Measurements from ENCODE around the gene INVS.

The INVS gene

GRCh38 chr9:100269656-100270055 lies 170.6 kb downstream of the INVS start:
- no peak for DNase-seq (ENCODE audit: low read depth in 2 of 2)

- DNase-seq (ENCODE audit: low read depth in 2 of 2): no peak
Observed at GRCh38 chr9:100277166-100277979, 178.3 kb downstream of the INVS start.

DNA sequence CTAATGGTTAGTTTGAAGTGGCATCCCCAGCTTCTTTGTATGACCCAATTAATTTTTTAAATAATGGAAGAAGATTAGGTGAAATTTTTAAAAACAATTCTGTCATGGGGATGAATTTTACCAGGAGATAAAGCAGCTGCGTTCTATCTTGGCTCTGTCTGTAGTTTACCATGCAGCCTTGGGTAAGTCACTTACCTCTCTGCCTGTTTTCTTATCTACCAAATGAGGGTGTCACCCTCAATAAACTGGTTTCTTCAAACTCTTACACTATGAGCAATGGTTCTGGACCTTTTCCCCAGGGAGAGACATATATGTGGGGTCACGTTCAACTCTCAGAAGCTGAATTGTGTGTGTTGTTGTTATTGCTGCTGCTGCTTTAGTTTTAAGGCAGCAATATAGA lies 182.0 kb downstream of the INVS start:
- DNase-seq (ENCODE audit: low read depth in 2 of 2): no peak

DNA sequence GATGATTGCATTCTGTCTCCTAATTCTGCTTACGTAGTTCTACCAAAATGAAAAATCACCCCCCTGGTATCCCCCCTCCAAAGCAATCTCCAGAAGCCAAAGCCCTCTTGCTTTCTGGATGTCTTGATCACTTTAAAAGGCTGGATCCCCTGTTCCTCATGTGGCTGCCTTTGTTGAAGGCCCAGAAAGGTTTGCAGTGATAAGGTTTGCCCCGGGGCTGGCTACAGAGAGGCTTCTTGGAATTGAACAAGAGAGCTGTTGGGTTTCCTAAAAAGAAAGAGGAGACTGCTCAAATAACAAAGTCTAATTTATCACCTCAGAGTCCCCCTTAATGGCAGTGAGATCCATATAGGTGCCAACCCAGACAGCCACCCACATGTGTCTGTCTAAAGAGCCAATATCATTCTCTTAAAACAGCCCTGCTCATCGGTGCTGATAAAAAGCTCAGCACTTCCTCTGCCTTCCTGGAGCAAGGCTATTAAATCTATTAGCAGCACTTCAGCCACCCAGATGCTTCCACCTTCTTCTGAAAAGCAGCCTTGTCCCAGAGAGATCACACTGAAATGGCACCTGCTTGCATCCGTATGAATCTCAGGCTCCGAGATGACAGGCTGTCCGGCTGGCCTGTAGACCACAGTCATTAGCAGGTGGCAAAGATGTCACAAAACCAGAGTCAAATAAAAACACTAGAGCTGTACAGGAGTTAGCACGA lies 182.8 kb downstream of the INVS start:
- no peak for DNase-seq (ENCODE audit: low read depth in 2 of 2)

- DNase-seq (ENCODE audit: low read depth in 2 of 2): no peak
Observed at GRCh38 chr9:100282388-100282719, 183.3 kb downstream of the INVS start.

GRCh38 chr9:100284247-100284646 lies 185.2 kb downstream of the INVS start:
- DNase-seq (ENCODE audit: low read depth in 2 of 2): no peak

DNA sequence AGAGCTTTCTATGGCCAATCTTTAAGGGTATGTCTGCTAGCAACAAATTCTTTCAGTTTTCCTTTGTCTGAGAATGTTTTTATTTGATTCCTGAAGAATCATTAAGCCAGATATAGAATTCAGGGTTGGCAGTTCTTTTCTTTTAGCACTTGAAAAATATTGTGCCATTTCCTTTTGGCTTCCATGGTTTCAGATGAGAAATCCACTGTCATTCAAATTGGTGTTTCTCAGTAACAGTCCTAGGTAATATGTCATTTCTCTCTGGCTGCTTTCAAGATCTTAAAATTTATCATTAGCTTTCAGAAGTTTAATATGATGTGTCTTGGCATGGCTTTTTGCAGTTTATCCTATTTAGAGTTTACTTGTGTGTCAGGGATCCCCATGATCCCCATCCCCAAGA lies 186.0 kb downstream of the INVS start:
- no peak for DNase-seq (ENCODE audit: low read depth in 2 of 2)

- no peak for DNase-seq (ENCODE audit: low read depth in 2 of 2)
Observed at GRCh38 chr9:100285601-100286000, 186.6 kb downstream of the INVS start.

GRCh38 chr9:100286257-100286656 lies 187.2 kb downstream of the INVS start:
- DNase-seq (ENCODE audit: low read depth in 2 of 2): no peak

DNA sequence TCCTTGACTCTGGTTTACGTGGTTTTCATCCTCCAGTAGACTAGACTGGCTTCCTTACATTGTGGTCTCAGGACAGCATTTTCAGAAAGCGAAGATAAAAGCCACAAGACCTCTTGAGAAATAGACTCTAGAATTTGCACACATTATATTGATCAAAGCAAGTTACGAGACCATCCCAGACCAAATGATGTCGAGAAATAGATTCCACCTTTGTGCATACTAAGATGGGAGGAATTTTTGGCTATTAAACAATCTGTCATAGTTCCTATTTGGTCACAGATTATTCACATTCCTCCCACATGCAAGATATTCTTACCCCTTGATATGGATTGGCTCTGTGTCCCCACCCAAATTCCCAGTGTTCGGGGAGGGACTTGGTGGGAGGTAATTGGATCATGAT lies 188.1 kb downstream of the INVS start:
- no peak for DNase-seq (ENCODE audit: low read depth in 2 of 2)

- DNase-seq (ENCODE audit: low read depth in 2 of 2): no peak
Observed at GRCh38 chr9:100290714-100291113, 191.7 kb downstream of the INVS start.

DNA sequence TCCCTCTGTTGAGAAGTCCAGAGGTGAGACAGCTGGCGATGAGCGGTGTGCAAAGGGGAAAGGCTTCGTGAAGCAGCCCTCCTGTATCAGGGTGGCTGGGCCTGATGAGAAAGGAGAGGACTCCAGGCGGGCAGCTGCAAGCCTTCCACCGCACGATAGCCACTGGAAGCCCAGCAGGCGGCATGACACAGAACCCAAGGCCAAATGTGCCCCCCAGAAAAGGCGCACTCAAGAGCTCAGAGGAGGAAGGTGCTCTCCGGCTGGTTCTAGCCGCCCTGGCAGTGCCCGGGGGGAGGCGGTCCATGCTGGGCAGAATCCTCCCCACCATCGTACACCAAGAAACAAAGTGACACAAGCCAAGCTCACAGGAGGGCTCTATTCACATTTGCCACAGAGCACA lies 193.4 kb downstream of the INVS start:
- no peak for DNase-seq (ENCODE audit: low read depth in 2 of 2)

GRCh38 chr9:100294341-100294740 lies 195.3 kb downstream of the INVS start:
- no peak for DNase-seq (ENCODE audit: low read depth in 2 of 2)

GRCh38 chr9:100294806-100295205 lies 195.8 kb downstream of the INVS start:
- DNase-seq (ENCODE audit: low read depth in 2 of 2): no peak

DNA sequence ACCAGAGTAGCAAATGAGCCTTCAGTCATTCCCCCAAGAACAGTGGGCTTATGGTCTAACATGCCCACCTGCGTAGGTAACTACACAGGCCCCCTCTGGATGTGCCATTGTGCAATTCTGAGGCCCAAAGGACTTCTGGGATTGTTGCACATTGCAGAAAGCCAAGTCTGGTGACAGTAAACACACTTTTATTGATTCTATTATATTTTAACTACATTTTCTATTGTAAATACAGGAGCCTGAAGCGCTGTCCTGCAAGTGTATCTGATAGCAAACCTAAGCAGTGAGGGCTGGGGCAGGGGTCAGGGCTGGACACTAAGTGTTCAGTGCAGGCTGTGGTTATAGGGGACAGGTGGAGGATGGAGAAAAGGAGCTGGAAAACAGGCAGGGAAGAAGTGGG lies 196.2 kb downstream of the INVS start:
- no peak for DNase-seq (ENCODE audit: low read depth in 2 of 2)

GRCh38 chr9:100296407-100296806 lies 197.4 kb downstream of the INVS start:
- DNase-seq (ENCODE audit: low read depth in 2 of 2): no peak

DNA sequence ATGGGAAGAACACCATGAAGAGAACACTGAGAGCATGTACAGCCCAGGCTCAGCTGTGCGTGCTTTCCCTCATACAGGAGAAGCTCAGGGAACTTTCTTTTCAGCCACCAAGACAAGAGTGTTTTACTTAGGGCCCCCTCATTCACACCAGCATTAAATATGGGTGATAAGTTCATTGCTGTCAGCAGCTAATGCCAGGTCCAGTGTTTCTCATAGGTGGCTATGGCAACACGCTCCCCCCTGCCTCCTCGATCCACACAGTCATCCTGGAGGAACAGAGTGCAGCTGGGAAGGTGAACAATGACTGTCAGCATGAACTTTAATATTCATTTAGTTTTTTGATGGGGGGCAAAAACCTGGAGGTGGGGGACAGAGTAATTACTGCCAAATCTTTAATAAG lies 199.3 kb downstream of the INVS start:
- no peak for DNase-seq (ENCODE audit: low read depth in 2 of 2)

GRCh38 chr9:100303747-100304146 lies 204.7 kb downstream of the INVS start:
- no peak for DNase-seq (ENCODE audit: low read depth in 2 of 2)

GRCh38 chr9:100306283-100306682 lies 207.2 kb downstream of the INVS start:
- DNase-seq (ENCODE audit: low read depth in 2 of 2): no peak

GRCh38 chr9:100307080-100307479 lies 208.0 kb downstream of the INVS start:
- DNase-seq (ENCODE audit: low read depth in 2 of 2): no peak

- no peak for DNase-seq (ENCODE audit: low read depth in 2 of 2)
Observed at GRCh38 chr9:100308965-100309564, 210.0 kb downstream of the INVS start.

- DNase-seq (ENCODE audit: low read depth in 2 of 2): no peak
Observed at GRCh38 chr9:100309992-100310391, 210.9 kb downstream of the INVS start.

DNA sequence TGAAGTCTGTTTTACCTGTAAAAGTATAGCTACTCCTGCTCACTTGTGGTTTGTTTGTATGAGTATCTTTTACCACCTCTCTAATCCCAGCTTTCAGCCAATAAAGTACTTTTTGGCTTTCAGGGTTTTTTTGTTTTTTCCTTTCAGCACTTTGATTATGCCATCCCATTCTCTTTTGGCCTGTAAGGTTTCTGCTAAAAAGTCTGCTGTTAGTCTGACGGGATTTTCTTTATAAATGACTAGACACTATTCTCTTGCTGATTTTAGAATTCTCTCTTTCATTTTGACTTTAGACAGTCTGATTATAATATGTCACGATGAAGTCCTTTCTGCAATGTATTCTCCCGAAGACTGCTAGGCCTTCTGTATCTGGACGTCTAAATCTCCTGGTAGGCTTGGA lies 216.5 kb downstream of the INVS start:
- DNase-seq (ENCODE audit: low read depth in 2 of 2): no peak
